HG02763 (cell line): ENCODE data around the gene NFE2L2.
"Not testable (repeated sequence)": the region's sequence is repeated elsewhere in the genome, so short reads cannot be mapped to it uniquely, and the experiment has no call there.

Experiments
- ATAC-seq: cut with Tn5 transposase; IDR thresholded peaks from one replicate; pipeline ENCODE4 v1.9.1; 2021; ENCODE audit warnings: mild to moderate bottlenecking, moderate library complexity; ENCODE audit not compliant: unreplicated experiment

The NFE2L2 gene

DNA sequence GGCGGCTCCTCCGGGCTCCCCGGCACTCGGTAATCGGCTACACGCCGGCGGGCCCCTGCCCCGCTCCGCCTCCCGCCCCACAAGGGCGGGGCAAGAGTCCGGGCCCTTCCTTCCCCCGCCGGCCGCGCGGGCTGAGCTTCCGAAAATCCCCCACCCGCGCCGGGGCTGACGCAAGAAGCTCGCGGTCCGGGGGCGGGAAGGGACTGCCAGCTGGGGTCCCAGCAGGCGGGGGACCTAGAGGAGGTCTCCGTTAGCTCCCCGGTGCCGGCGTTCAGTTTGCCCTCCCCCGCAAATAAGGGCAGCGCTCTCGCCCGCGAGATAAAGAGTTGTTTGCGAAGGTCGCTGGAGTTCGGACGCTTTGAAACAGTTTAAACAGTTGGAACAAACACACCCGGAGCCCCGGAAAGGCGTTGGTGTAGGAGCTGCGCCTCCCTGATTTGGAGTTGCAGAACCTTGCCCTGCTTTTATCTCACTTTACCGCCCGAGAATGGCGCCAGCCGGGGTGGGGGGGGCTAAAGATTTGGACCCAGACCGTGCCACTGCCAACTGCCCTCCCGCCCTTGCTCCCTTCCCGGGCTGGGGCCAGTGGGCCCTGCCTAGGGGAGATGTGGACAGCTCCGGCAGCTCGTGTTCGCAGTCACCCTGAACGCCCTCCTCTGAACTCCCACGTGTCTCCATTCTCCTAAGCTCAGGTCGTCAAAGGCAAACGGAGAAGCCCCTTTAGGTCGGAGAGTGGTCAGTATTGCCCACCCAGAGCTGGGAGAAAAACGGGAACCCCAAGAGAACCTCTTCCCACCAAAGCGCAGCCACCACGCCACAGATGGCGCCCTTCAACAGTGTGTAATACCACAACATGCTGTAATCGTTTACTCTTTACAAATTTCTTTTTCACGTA is at the start of gene NFE2L2:
Gene NFE2L2 (minus strand): TSS at position 35 of the 895 bp plus-strand sequence. CDS start 151 bp downstream, outside the sequence.
- peak; percentile 63 for ATAC-seq

- ATAC-seq: no peak
Observed at GRCh38 chr2:177314194-177314593, 49.7 kb upstream of the NFE2L2 start.

DNA sequence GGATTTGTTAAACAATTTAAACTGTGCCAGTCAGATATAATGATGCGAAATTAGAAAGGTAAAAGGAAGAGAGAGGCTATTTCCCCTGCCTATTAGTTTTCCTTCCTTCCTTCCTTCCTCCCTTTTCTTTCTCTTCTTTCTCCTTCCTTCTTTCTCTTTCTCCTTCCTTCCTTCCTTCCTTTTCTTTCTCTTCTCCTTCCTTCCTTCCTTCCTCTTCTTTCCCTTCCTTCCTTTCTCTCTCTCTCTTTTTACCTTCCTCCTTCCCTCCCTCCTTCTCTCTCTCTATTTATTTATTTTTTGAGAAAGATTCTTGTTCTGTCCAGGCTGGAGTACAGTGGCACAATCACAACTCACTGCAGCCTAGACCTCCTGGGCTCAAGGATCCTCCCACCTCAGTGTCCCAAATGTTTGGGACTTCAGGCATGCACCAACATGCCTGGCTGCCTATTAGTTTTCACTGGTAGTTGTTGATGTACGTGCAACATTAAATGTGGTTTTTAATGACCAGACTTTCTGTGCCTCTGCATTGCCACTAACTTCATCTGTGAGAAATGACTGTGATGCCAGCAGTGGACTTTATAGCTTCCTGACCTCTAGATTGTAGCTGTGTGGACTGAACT is 48.7 kb upstream of the NFE2L2 start:
- ATAC-seq: no peak

GRCh38 chr2:177312562-177312961 is 48.0 kb upstream of the NFE2L2 start:
- ATAC-seq: no peak

GRCh38 chr2:177309672-177310309 is 45.3 kb upstream of the NFE2L2 start:
- not testable (repeated sequence) for ATAC-seq

- no peak for ATAC-seq
Observed at GRCh38 chr2:177306550-177306949, 42.0 kb upstream of the NFE2L2 start.

- ATAC-seq: no peak
Observed at GRCh38 chr2:177303939-177304338, 39.4 kb upstream of the NFE2L2 start.

- no peak for ATAC-seq
Observed at GRCh38 chr2:177302552-177302951, 38.0 kb upstream of the NFE2L2 start.

DNA sequence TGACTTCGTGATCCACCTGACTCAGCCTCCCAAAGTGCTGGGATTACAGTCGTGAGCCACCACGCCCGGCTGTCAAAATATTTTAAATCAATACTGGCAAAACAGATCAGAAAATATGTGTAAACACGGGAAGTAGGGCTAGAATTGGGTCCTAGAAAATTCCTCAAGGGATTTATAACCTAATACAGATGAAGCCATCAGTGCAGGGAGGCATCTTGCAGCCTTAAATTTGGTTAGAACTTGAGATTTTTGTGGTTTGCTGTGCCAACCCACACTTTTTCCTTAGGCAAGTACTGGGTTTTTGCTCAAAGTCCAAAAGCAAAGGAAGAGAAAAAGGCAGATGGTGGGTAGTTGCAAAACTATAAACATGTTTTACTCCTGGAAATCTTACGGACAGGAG is 33.7 kb upstream of the NFE2L2 start:
- ATAC-seq: no peak

- ATAC-seq: no peak
Observed at GRCh38 chr2:177296040-177296439, 31.5 kb upstream of the NFE2L2 start.

DNA sequence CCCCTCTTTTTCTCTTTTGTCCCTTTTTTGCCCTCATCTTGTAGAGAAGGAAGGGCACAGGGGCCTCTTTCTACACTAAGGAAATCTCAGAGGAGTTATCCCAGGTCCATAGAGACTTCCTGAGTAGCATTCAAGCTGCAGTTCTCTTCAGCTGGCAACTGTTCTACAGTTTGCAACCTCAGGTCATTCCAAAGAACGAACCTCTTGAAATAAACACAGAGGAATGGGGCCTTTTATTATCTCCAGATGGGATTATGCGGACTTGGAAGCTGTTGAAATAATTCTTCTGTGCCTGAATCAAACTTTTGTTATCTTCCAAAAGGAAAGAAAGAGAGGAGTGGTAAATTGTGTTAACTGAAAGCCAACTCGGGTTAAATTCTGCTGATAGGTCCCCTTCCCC is 31.0 kb upstream of the NFE2L2 start:
- no peak for ATAC-seq

DNA sequence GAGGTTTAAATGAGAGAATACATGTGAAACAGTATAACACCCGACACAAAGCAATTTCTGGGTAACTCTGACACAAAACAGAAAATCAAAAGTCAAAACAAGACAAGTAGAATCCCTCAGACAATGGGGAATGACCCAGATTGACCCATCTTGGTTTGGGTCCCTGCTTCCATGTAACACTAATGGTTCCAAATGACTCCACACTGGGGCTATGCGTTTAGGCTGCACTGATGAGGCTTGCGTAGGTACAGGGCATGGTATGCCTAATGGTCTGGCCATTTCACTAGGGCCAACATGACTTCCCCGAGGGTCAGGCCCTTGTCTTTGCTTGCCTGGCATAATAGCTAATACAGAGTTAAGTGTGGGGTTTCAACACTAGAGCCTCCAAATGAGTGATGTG is 27.2 kb upstream of the NFE2L2 start:
- ATAC-seq: no peak

GRCh38 chr2:177289824-177290628 is 25.5 kb upstream of the NFE2L2 start:
- peak; percentile 77 for ATAC-seq

DNA sequence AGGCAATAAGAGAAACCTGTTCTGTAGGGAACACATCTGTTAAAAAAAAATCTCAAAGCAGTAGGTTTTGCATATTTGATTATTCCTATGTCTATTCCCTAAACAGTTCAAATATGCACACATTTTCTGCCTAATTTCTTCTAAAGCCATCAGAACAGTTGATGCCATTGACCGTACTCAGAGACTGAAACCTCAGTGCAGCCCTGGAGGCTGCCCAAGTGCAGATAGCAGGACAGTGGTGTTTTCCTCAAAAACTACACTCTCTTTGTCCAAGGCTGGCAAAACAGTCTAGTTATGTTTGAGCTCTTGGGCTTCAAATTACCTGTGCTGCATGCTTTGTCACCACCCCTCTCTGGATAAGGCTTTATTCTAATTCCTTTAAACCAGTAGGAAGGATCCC is 23.3 kb upstream of the NFE2L2 start:
- ATAC-seq: no peak

GRCh38 chr2:177285892-177286715 is 21.6 kb upstream of the NFE2L2 start:
- ATAC-seq: no peak

DNA sequence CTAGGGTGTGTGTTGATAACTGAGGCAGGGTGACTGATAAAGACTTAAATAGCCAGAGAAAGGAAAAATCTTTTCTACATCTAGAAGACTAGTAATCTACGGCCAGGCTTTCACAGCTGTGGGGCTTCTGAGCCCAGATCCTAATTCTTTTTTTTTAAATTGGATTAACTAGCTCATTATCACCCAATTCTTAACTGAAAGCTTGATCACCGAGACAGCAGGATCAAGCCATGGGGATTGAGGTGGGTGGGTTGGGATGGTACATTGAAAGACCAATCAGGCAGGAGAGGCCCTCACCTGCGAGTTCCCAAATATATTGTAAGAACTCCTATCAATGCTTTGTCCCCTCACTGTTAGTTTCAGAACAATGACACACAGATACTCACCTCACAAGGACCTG is 20.0 kb upstream of the NFE2L2 start:
- no peak for ATAC-seq

DNA sequence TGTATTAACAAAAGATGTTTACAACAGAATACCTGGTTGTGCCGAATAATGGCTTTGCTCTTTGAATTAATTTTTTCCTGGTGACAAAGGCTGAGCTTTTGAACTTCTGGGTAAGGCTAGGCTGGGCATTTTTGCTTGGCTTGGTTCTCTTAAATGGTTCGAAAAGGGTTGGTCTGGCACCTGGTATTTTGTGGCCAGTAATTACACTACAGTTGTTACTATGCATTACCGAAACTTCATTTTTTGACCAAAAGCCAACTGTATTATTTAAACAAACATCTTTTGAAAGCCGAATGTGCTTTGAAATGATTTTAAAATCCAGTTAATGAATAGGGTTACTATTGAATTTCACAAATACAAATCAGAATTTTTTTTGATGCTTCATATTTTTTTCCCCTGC is 19.4 kb upstream of the NFE2L2 start:
- ATAC-seq: no peak

DNA sequence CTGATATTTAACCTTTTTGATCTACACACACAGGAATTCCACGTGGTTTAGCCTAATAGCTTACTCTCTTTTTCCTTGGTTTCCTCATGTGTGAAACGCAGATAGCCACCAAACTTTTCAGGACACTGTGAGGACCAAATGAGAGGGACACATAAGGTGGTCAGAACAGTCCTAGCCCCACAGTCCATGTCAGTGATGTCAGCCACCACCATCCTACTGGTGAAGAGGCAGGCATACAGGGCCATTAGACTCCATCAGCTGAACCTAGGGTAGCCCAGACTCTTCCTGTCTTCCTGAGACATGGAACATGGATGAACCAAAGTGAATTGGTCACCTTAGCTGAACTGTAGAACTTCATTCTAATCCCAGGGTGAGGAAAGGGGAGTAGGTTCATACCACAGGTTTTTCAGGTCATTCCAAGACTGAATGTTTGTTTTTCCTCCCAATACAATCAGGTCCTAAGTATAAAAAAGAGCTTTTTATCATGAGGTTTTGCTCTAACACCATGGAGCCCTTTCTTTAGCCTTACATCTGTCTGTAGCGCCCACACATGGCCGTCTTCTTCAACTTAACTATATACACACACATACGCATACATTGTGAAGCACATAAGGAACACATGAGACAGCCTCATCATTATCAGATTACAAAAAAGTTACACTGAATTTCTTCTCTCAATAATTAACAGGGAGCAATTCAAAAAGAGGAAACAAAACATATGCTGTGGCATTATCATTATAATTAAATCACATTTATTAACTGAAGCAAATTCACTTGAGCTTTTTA is 18.5 kb upstream of the NFE2L2 start:
- no peak for ATAC-seq

DNA sequence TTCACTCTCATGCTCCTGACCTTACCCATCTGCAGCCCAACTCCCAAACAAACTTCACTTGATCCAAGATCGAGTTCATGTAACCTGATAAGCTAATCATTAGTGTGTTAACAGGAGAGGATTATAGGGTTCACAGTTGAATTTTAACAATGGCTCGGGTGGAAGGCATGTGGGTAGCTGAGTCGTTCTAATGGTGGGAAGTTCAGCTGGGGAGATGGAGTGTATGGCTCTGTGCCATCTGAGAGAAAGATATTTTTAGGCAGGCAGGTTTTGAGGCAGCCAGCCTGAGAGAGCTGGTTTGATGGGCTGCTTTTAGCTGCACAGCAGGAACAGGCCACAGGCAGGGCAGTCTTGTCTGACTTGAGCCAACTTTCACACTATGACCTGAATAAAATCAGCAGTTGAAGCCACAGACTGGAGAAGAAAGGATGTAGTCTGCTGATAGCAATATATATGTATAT is 17.7 kb upstream of the NFE2L2 start:
- peak; percentile 45 for ATAC-seq
